BLaER1 treated with 17β-estradiol and CSF1 and Interleukin-3, amounts not matched to agents 10 nM and 100 nM (cell line): ENCODE data around the gene SIPA1L3.

Experiments
- H3K27ac ChIP-seq, 11 experiments: shearing (Covaris generic); formaldehyde crosslinking; 2 replicates each; pipeline ENCODE4 v1.8.1; 2022
- H3K27me3 ChIP-seq, 11 experiments: shearing (Covaris generic); formaldehyde crosslinking; 2 replicates each; pipeline ENCODE4 v1.8.1; 2022
- H3K36me3 ChIP-seq, 11 experiments: shearing (Covaris generic); formaldehyde crosslinking; 2 replicates each; pipeline ENCODE4 v1.8.1; 2022
- H3K4me1 ChIP-seq, 10 experiments: shearing (Covaris generic); formaldehyde crosslinking; 2 replicates each; pipeline ENCODE4 v1.8.1; 2022
- H3K4me2 ChIP-seq, 11 experiments: shearing (Covaris generic); formaldehyde crosslinking; 2 replicates each; pipeline ENCODE4 v1.8.1; 2022
- H3K4me3 ChIP-seq, 10 experiments: shearing (Covaris generic); formaldehyde crosslinking; 2 replicates each; pipeline ENCODE4 v1.8.1; 2022
- H3K9ac ChIP-seq, 11 experiments: shearing (Covaris generic); formaldehyde crosslinking; 2 replicates each; pipeline ENCODE4 v1.8.1; 2022
- H3K9me3 ChIP-seq, 11 experiments: shearing (Covaris generic); formaldehyde crosslinking; replicated peaks in 1 of 11; 2 replicates each; pipeline ENCODE4 v1.8.1; 2022
- H4K20me1 ChIP-seq, 11 experiments: shearing (Covaris generic); formaldehyde crosslinking; 2 replicates each; pipeline ENCODE4 v1.8.1; 2022
- Cebpa-rat ChIP-seq, 11 experiments: shearing (Covaris generic); IDR thresholded peaks; 2 replicates each; pipeline ENCODE4 v1.8.1; 2022

Gene SIPA1L3

DNA sequence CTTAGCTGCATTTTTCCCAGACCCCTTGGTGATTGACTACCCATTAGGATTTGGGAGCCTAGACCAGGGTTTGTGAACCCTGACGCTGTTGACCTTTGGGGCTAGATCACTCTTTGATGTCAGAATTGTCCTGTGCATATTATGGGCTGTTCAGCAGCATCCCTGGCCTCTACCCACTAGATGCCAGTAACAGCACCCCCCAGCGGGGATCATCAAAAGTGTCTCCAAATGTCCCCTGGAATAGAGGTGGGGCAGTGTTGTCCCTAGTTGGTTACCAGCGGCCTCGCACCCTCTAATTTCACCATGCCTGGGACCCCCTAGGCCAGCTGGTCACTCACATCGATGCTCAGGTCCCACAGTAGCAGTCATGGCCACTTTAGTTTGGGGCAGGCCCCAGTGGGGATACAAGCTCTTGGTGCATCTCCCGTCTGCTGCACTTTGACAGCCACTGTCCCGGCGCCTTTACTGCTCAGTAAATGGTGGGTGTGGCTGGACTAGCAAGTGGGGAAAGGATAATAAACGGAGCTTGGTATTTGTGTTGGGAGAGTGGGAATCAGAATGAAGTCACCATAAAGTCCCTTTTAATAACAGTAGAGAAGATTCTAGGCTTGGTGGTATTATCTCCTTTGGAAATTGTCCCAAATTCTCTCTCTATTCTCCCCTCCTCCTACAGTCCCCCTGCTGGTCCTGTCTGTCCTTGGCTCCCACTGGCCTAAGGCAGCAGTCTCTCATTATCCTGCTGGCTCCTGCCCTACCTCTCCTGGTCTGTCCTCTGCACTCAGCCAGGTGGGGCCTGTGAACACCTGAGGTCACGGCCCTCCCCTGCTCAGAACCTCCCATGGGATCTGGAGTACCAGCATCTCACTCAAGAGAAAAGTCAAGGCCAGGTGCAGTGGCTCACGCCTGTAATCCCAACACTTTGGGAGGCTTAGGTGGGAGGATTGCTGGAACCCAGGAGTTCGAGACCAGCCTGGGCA lies 80.6 kb downstream of the SIPA1L3 start:
- H4K20me1 ChIP-seq: peaks cover 0 to 20% (median 4%) of the 10 kb centered on the region in 11 experiments; a peak in 8 of 22 replicates
- H3K36me3 ChIP-seq: no peaks in the 10 kb centered on the region
- H3K9ac ChIP-seq: no peak overlapping the region
- H3K27ac ChIP-seq: no peak overlapping the region
- peaks cover 19 to 59% (median 45%) of the 10 kb centered on the region in 10 experiments for H3K4me1 ChIP-seq
- no peaks in the 10 kb centered on the region for H3K9me3 ChIP-seq
- no peak overlapping the region for H3K4me3 ChIP-seq
- 0 out of 22 replicates have a peak overlapping the region, but pooled peaks of 2 of the 11 experiments have one; percentile 4 to 15 for H3K4me2 ChIP-seq
- TF ChIP-seq Cebpa-rat (IDR thresholded peaks at IDR 0.05): no peak
- no peaks in the 10 kb centered on the region for H3K27me3 ChIP-seq

DNA sequence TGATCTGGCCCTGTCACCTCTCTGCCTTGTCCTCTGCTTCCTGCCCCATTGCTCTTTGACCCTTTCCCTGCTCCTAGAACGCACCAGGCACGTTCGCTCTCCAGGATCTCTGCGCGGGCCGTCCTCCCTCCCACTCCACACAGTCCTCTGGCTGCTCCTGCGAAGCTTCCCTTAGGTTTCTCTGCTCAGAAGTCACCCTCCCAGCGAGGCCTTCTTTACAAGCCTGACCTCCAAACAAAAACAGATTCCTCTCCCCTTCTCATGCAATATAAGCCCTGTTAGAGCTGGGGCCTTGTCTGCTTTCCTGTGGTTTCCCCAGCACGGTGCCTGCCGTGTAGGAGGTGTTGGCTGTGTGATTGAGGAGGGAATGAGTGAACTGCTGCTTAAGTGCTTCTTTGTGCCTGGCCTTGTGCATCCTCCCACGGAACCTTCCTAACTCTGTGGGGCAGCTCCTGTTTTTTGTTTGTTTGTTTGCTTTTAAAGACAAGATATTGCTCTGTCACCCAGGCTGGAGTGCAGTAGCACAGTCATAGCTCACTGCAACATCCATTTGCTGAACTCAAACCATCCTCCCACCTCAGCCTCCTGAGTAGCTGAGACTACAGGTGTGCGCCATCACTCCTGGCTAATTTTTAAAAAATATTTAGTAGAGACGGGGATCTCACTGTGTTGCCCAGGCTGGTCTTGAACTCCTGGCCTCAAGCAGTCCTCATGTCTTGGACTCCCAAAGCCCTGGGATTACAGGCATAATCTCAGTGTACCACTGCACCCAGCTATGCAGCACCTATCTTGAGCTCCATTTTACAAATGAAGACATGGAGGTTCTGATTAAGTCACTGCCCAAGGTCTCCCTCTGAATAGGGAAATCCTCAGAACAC lies 82.0 kb downstream of the SIPA1L3 start:
- H3K27ac ChIP-seq: peak overlapping the region in 4 of 11 experiments; percentile 10 to 43 (median 24); a peak in 5 of 22 replicates
- H3K4me1 ChIP-seq: peaks cover 19 to 61% (median 50%) of the 10 kb centered on the region in 10 experiments
- H3K36me3 ChIP-seq: 0 out of 22 replicates have a peak, but pooled peaks cover 0 to 3% (median 0%) of the 10 kb centered on the region in 11 experiments
- H3K4me3 ChIP-seq: no peak overlapping the region
- peak overlapping the region in 7 of 11 experiments; percentile 0 to 38 (median 25); a peak in 6 of 22 replicates for H3K4me2 ChIP-seq
- H3K9ac ChIP-seq: peak overlapping the region in 4 of 11 experiments; percentile 11 to 43 (median 39); a peak in 3 of 22 replicates
- H3K9me3 ChIP-seq: no peaks in the 10 kb centered on the region
- no peak for TF ChIP-seq Cebpa-rat (IDR thresholded peaks at IDR 0.05)
- peaks cover 0 to 20% (median 4%) of the 10 kb centered on the region in 11 experiments; a peak in 7 of 22 replicates for H4K20me1 ChIP-seq
- H3K27me3 ChIP-seq: no peaks in the 10 kb centered on the region

DNA sequence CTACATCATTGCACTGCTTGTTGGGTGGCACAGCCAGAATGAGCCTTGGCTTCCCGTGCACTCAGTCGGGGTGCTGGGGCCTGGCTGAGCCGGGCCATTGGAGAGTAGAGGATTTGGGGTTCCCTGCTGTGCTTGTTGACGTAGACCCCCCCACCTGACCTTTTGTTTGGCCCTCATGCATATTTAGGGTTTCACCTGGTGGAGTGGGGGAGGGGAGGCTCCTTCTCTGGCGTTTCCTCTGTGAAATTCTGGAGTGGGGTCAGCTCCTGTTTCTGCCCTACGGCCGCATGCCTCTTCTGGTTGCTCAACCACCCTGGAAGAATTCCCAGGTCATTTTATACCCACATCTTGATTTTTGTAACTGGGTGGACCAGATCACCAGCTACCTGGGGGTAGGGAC lies 82.8 kb downstream of the SIPA1L3 start:
- 0 out of 22 replicates have a peak overlapping the region, but pooled peaks of 1 of the 11 experiments have one; percentile 9 for H3K27ac ChIP-seq
- peaks cover 0 to 20% (median 4%) of the 10 kb centered on the region in 11 experiments; a peak in 6 of 22 replicates for H4K20me1 ChIP-seq
- H3K9me3 ChIP-seq: peaks cover 0 to 2% (median 0%) of the 10 kb centered on the region in 11 experiments; a peak in 4 of 22 replicates
- peaks cover 19 to 69% (median 57%) of the 10 kb centered on the region in 10 experiments for H3K4me1 ChIP-seq
- no peak overlapping the region for H3K4me2 ChIP-seq
- H3K4me3 ChIP-seq: no peak overlapping the region
- H3K27me3 ChIP-seq: no peaks in the 10 kb centered on the region
- H3K9ac ChIP-seq: no peak overlapping the region
- TF ChIP-seq Cebpa-rat (IDR thresholded peaks at IDR 0.05): no peak
- peaks cover 0 to 9% (median 4%) of the 10 kb centered on the region in 11 experiments; a peak in 5 of 22 replicates for H3K36me3 ChIP-seq

DNA sequence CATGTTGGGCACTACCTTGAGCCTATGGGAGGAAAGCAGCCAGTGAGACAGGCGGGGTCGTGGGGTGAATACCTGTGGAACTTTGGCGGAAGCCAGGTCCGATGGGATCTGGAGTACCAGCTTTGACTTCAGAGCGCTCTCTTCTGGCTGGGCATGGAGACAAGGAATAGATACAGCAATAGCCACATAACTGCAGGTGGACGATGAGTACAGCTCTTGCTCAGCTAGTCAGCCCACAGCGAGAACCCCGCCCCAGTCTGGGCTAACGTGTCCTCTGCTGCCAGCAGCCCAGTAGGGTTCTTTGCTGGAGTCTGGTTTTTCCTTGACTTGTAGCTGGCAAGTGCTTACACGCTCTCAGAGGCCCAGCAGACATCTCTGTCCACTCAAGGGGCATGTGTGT lies 83.4 kb downstream of the SIPA1L3 start:
- H3K27ac ChIP-seq: peak overlapping the region in 1 of 11 experiments; percentile 9; a peak in 1 of 22 replicates
- peaks cover 0 to 20% (median 4%) of the 10 kb centered on the region in 11 experiments; a peak in 6 of 22 replicates for H4K20me1 ChIP-seq
- H3K36me3 ChIP-seq: peaks cover 0 to 14% (median 7%) of the 10 kb centered on the region in 11 experiments; a peak in 5 of 22 replicates
- H3K9me3 ChIP-seq: peaks cover 0 to 7% (median 0%) of the 10 kb centered on the region in 11 experiments; a peak in 4 of 22 replicates
- H3K27me3 ChIP-seq: no peaks in the 10 kb centered on the region
- no peak for TF ChIP-seq Cebpa-rat (IDR thresholded peaks at IDR 0.05)
- peaks cover 19 to 75% (median 57%) of the 10 kb centered on the region in 10 experiments for H3K4me1 ChIP-seq
- H3K4me2 ChIP-seq: peak overlapping the region in 1 of 11 experiments; percentile 20; a peak in 1 of 22 replicates
- no peak overlapping the region for H3K9ac ChIP-seq
- H3K4me3 ChIP-seq: no peak overlapping the region

DNA sequence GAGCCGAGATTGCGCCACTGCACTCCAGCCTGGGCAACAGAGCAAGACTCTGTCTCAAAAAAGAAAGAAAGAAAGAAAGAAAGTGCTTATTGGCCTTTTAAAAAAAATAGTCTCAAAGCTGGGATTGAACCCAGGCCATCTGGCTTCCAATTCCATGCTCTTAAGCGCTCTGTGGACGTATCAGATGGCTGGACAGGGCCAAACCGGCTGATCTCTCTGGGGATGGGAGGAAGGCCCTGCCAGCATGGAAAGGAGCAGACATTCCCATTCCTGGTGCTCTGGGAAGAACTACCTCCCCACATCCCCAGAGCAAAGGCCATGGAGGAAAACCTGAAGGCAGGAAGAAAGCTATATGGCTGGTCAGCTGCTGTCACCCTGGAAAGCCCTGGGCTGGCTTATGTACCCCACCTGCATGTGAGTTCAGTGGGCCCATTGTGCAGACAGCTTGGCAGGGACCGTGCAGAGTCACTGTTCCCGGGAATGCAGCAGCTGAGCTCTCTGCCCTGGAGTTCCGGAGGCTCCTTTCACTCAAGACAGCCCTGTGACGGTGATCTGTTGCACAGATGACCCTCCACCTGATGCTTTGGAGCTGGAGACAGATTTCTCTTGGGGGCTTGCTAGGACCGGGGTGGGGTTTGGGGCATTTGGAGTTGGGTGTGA lies 84.3 kb downstream of the SIPA1L3 start:
- TF ChIP-seq Cebpa-rat (IDR thresholded peaks at IDR 0.05): no peak
- Histone ChIP-seq H3K36me3 (peaks cover 0 to 15% (median 7%) of the 10 kb centered on the region in 11 experiments; a peak in 5 of 22 replicates), H3K4me1 (peaks cover 15 to 66% (median 49%) of the 10 kb centered on the region in 10 experiments), H3K27ac (0 out of 22 replicates have a peak overlapping the region, but pooled peaks of 1 of the 11 experiments have one; percentile 17), H3K9ac (0 out of 22 replicates have a peak overlapping the region, but pooled peaks of 1 of the 11 experiments have one; percentile 7), H3K27me3 (no peaks in the 10 kb centered on the region), H3K4me2 (peak overlapping the region in 5 of 11 experiments; percentile 0 to 38 (median 18); a peak in 6 of 22 replicates), H3K9me3 (peaks cover 0 to 10% (median 0%) of the 10 kb centered on the region in 11 experiments; a peak in 4 of 22 replicates), H3K4me3 (no peak overlapping the region), H4K20me1 (peaks cover 0 to 12% (median 0%) of the 10 kb centered on the region in 11 experiments; a peak in 5 of 22 replicates)

DNA sequence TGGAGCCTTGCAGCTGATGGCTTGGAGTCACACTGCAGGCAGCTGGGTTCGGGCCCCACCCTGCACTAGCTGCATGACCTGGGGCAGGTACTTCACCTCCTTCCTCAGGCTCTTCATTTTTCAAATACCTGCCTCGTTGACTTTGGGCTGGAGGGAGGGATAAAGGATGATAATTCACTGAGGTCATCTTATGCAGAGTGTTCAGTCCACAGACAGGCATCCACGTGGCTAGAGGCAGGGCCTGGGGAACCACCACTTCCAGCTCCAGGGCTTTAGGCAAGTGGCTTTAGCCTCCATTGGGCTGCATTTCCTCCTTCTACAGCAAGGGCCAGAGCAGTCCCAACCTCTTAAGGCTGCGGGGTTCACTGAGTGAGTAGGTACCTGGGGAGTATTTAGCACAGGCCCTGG lies 84.8 kb downstream of the SIPA1L3 start:
- H3K9me3 ChIP-seq: peaks cover 0 to 10% (median 0%) of the 10 kb centered on the region in 11 experiments; a peak in 4 of 22 replicates
- H3K4me3 ChIP-seq: no peak overlapping the region
- no peak overlapping the region for H3K9ac ChIP-seq
- H3K4me1 ChIP-seq: peaks cover 11 to 61% (median 44%) of the 10 kb centered on the region in 10 experiments; a peak in 18 of 20 replicates
- H4K20me1 ChIP-seq: peaks cover 0 to 8% (median 0%) of the 10 kb centered on the region in 11 experiments; a peak in 3 of 22 replicates
- H3K27ac ChIP-seq: no peak overlapping the region
- H3K36me3 ChIP-seq: peaks cover 0 to 15% (median 7%) of the 10 kb centered on the region in 11 experiments; a peak in 5 of 22 replicates
- H3K27me3 ChIP-seq: no peaks in the 10 kb centered on the region
- peak overlapping the region in 5 of 11 experiments; percentile 0 to 38 (median 8); a peak in 4 of 22 replicates for H3K4me2 ChIP-seq
- no peak for TF ChIP-seq Cebpa-rat (IDR thresholded peaks at IDR 0.05)

DNA sequence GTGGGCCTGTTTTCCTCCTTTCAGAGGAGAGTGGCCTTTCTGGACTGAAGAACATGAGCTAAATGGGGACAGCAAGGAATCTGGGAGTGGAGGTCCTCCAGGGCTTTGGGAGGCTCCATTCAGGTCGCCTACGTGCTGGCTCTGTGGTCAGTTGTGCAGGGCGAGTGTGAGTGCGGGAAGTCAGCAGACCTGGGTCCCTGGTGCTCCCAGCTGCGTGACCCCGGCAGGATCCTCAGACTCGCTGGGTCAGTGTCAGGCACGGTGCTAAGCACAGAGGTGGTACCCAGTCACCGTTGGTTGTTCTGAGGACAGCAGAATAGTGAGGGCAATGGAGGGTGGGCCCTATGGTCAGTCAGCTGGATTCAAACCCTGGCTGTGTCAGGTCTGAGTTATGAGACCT lies 85.8 kb downstream of the SIPA1L3 start:
- Histone ChIP-seq H3K27ac (no peak overlapping the region), H4K20me1 (peaks cover 0 to 8% (median 0%) of the 10 kb centered on the region in 11 experiments; a peak in 2 of 22 replicates), H3K36me3 (peaks cover 0 to 15% (median 7%) of the 10 kb centered on the region in 11 experiments; a peak in 5 of 22 replicates), H3K9me3 (peaks cover 0 to 10% (median 0%) of the 10 kb centered on the region in 11 experiments; a peak in 4 of 22 replicates), H3K4me3 (no peak overlapping the region), H3K9ac (no peak overlapping the region), H3K27me3 (no peaks in the 10 kb centered on the region), H3K4me2 (no peak overlapping the region), H3K4me1 (peaks cover 13 to 56% (median 41%) of the 10 kb centered on the region in 10 experiments)
- no peak for TF ChIP-seq Cebpa-rat (IDR thresholded peaks at IDR 0.05)
